Measurements from ENCODE around the gene ENO2.

DNA sequence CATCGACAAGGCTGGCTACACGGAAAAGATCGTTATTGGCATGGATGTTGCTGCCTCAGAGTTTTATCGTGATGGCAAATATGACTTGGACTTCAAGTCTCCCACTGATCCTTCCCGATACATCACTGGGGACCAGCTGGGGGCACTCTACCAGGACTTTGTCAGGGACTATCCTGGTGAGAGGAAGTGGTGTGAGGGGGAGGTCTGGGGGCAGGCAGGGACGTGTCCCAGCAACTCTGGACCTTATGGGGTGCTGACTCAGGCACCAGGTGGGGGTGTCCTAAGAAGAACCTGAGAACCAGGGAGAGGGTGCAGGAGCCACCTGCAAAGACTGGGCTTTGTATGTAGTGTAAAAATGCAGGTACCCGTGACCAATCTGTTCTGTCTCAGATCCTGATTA, 5.2 kb downstream of the ENO2 start:
- TF ChIP-seq EZH2 (IDR thresholded peaks at IDR 0.05; ENCODE audit: low read length, unreplicated experiment) (no peak), EZH2phosphoT487 (IDR thresholded peaks at IDR 0.05; ENCODE audit: borderline replicate concordance, low read length) (no peak)
- TF ChIP-seq, protein P1, sequence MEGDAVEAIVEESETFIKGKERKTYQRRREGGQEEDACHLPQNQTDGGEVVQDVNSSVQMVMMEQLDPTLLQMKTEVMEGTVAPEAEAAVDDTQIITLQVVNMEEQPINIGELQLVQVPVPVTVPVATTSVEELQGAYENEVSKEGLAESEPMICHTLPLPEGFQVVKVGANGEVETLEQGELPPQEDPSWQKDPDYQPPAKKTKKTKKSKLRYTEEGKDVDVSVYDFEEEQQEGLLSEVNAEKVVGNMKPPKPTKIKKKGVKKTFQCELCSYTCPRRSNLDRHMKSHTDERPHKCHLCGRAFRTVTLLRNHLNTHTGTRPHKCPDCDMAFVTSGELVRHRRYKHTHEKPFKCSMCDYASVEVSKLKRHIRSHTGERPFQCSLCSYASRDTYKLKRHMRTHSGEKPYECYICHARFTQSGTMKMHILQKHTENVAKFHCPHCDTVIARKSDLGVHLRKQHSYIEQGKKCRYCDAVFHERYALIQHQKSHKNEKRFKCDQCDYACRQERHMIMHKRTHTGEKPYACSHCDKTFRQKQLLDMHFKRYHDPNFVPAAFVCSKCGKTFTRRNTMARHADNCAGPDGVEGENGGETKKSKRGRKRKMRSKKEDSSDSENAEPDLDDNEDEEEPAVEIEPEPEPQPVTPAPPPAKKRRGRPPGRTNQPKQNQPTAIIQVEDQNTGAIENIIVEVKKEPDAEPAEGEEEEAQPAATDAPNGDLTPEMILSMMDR (conservative IDR thresholded peaks at IDR 0.05; ENCODE audit: low read depth, low read length) = 0 out of 2 replicates have a peak, but pooled peaks have one; percentile 20
